Right cardiac atrium (tissue), 5 donors: Measurements from ENCODE around the gene ST8SIA6. TPM values are rescaled to one million over a fixed set of nuclear protein-coding genes. Genes with fewer than 3 reads are reported as not detected.

ENCODE experiments used
- ATAC-seq, 2 donors: fragments of 200-7000 bp; cut with Tn5 transposase; one replicate each; pipeline versions ENCODE4 v1.8.0 to v1.9.1; 2020; ENCODE audit warnings: moderate library complexity in 2 of 2, mild to moderate bottlenecking in 1 of 2
- DNase-seq, 3 donors: peaks; one replicate each; pipeline ENCODE4 v3.0.0-alpha.2; 2020
- H3K27ac ChIP-seq: one replicate; pipeline ENCODE4 v1.5.1; 2013; ENCODE audit warnings: mild to moderate bottlenecking, low read length, control low read depth, moderate library complexity
- H3K27me3 ChIP-seq: one replicate; pipeline ENCODE4 v1.6.1; 2013; ENCODE audit not compliant: control insufficient read depth, insufficient read depth
- H3K4me1 ChIP-seq: one replicate; pipeline ENCODE4 v1.6.1; 2013; ENCODE audit warnings: low read length; ENCODE audit not compliant: control insufficient read depth, insufficient read depth
- H3K4me3 ChIP-seq: one replicate; pipeline ENCODE4 v1.5.1; 2013; ENCODE audit warnings: low read length, control low read depth
- H3K9me3 ChIP-seq: one replicate; pipeline ENCODE4 v1.6.1; 2013; ENCODE audit warnings: low read length; ENCODE audit not compliant: control insufficient read depth
- WGBS: extraction: QIAGEN DNeasy Blood & Tissue Kit; methylation state at CpG from one replicate; pipeline ENCODE4 v1.1.7; 2013; 5-methylcytosine and 5-hydroxymethylcytosine counted together
- intact Hi-C, 4 donors: fragments of 100-400 bp; cut with DNase I; formaldehyde crosslinking; loops; one replicate each; pipeline versions ENCODE4 v1.11.0 to v1.14.0; 2022 to 2023
- polyA plus RNA-seq: library from polyadenylated mRNA; stranded (reverse); fragments of 200-250 nt; gene quantifications from one replicate; pipeline ENCODE4 v1.2.3, GENCODE V29; 2013
- total RNA-seq, 4 donors: library from RNA; stranded (reverse); fragmentation: NEBNext Ultra II Directional; extraction: Animal tissue kit (Norgen Biotek cat#: 25700); gene quantifications; one replicate each; pipeline ENCODE4 v1.2.1, GENCODE V29; 2021
- donor health status: healthy with polysubstance abuse.
- donor health status: DM: no; HTN: yes; CAD: no.
- donor health status: DM: no; HTN: no; CAD: no.
- donor health status: DM: no; HTN: yes; CAD: no; lungs with severe emphysema.
- donor health status: DM: yes; HTN: yes; CAD: no.

ST8SIA6 gene
- total and polyA plus RNA-seq, 5 donors, result 1.7 to 20.0 (median 10.9) TPM

- H3K4me1 ChIP-seq, result no peaks in the 10 kb centered on the region
- no peaks in the 10 kb centered on the region for H3K27me3 ChIP-seq
- intact Hi-C loops, result no loop called here
- 63% methylated on average over 2 of the region's 2 CpGs for WGBS
- H3K27ac ChIP-seq, result no peak overlapping the region
- no peak for DNase-seq
- no peak for ATAC-seq
- no peak overlapping the region for H3K4me3 ChIP-seq
- H3K9me3 ChIP-seq, result no peaks in the 10 kb centered on the region
Measured at GRCh38 chr10:17356820-17357219, 97.6 kb downstream of the ST8SIA6 start.

GRCh38 chr10:17354781-17355180 lies 99.6 kb downstream of the ST8SIA6 start:
- no peaks in the 10 kb centered on the region for H3K27me3 ChIP-seq
- DNase-seq, result no peak
- H3K4me1 ChIP-seq, result no peaks in the 10 kb centered on the region
- ATAC-seq, result no peak
- H3K27ac ChIP-seq, result no peak overlapping the region
- H3K4me3 ChIP-seq, result no peak overlapping the region
- H3K9me3 ChIP-seq, result no peaks in the 10 kb centered on the region
- intact Hi-C loops, result no loop called here
- 43% methylated on average over 5 of the region's 5 CpGs for WGBS

DNA sequence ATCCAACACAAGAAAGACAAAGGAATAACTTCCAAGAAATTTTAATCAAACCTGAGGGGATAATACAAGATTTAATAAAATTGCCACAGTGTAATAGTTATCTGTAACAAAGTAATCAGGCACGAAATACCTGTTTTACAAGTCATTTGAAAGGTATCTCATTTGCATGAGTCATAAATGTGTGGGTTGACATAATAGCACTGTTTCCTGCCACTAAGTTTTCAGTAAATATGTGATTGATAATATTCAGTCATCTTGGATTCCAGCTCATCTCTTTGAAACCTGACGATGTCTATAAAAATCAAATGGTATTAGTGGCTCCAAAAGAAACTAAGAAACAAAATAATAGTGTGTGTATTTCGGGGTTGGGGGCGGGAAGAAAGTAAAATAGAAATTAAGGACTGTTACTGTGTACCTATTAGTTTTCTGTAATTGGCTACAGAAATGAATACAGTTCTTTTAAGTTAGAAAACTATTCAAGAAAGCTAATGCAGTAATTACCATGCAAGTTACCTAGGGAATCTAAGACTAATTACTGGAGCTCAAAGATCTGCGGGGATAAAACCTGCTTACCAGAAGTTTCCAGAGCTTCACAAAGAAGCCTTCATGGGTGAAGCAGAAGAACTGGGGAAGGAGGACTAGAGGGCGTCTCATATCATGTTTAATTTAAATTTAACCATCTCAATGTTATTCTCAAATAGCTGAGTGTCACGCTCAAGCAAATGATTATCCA lies 100.7 kb downstream of the ST8SIA6 start:
- H3K27me3 ChIP-seq, result no peaks in the 10 kb centered on the region
- DNase-seq (no peak), ATAC-seq (no peak)
- 88% methylated on average over 7 of the region's 7 CpGs for WGBS
- H3K4me1 ChIP-seq, result no peaks in the 10 kb centered on the region
- intact Hi-C loops, result no loop called here
- no peak overlapping the region for H3K27ac ChIP-seq
- no peak overlapping the region for H3K4me3 ChIP-seq
- no peaks in the 10 kb centered on the region for H3K9me3 ChIP-seq

DNA sequence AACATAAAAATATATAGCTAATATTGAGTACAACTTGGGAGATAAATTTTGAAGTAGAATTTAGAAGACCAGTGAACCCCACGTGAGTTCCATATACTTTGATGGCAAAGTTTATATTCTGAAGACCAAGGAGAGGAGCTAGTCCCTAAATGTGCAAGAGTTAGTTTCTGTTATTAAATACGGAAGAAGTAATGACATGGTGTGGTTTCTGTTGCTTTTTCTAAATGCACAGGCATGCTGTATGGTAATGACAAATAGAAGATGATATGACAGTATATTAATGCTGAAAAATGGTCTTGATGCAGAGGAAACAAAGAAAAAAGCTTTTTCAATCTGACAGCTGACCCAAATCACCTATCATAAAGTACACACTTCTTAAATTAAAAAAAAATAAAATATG lies 101.8 kb downstream of the ST8SIA6 start:
- no peaks in the 10 kb centered on the region for H3K9me3 ChIP-seq
- no peaks in the 10 kb centered on the region for H3K27me3 ChIP-seq
- intact Hi-C loops, result no loop called here
- no peak overlapping the region for H3K4me3 ChIP-seq
- 89% methylated on average over 2 of the region's 2 CpGs for WGBS
- ATAC-seq (no peak), DNase-seq (no peak)
- H3K4me1 ChIP-seq, result no peaks in the 10 kb centered on the region
- H3K27ac ChIP-seq, result no peak overlapping the region

GRCh38 chr10:17351506-17351905 lies 102.9 kb downstream of the ST8SIA6 start:
- Histone ChIP-seq H3K27ac (no peak overlapping the region), H3K4me3 (no peak overlapping the region), H3K9me3 (no peaks in the 10 kb centered on the region), H3K4me1 (no peaks in the 10 kb centered on the region), H3K27me3 (no peaks in the 10 kb centered on the region)
- ATAC-seq (no peak), DNase-seq (no peak)
- intact Hi-C loops, result no loop called here
- WGBS, result 79% methylated on average over 1 of the region's 1 CpG

DNA sequence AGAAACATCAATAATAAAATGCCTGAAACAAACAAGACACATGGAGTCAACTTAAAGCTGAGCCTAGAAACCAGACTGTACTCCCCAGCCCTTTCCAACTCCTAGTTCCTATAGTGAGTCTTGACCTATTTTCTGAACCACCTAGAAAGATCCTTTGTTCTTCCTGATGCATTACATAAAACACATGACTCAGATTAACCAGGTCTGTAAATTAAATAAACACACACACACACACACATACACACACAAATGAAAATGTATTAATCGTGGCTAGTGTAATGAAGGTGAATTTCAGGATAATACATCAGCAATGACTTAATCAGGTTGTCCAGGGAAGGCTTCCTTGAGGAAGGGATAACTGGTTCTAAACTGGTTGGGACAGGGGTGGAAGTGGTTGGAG lies 104.7 kb downstream of the ST8SIA6 start:
- no peaks in the 10 kb centered on the region for H3K9me3 ChIP-seq
- intact Hi-C loops, result no loop called here
- no peak overlapping the region for H3K27ac ChIP-seq
- no peak overlapping the region for H3K4me3 ChIP-seq
- no peak for ATAC-seq
- no peak for DNase-seq
- H3K27me3 ChIP-seq, result no peaks in the 10 kb centered on the region
- no peaks in the 10 kb centered on the region for H3K4me1 ChIP-seq
- WGBS, result 94% methylated on average over 1 of the region's 1 CpG

GRCh38 chr10:17348501-17349349 lies 105.7 kb downstream of the ST8SIA6 start:
- 31% methylated on average over 21 of the region's 21 CpGs for WGBS
- ATAC-seq, result peak; percentile 89 to 97
- peak; percentile 81 to 88 (median 85) for DNase-seq
- H3K4me1 ChIP-seq, result no peaks in the 10 kb centered on the region
- intact Hi-C loops, result no loop called here
- no peaks in the 10 kb centered on the region for H3K9me3 ChIP-seq
- H3K27ac ChIP-seq, result no peak overlapping the region
- H3K27me3 ChIP-seq, result no peaks in the 10 kb centered on the region
- H3K4me3 ChIP-seq, result peak overlapping the region; percentile 25

GRCh38 chr10:17348011-17348500 lies 106.3 kb downstream of the ST8SIA6 start:
- Histone ChIP-seq H3K27ac (no peak overlapping the region), H3K9me3 (no peaks in the 10 kb centered on the region), H3K4me3 (no peak overlapping the region), H3K4me1 (no peaks in the 10 kb centered on the region), H3K27me3 (no peaks in the 10 kb centered on the region)
- 32% methylated on average over 4 of the region's 4 CpGs for WGBS
- intact Hi-C loops, result no loop called here
- ATAC-seq (no peak), DNase-seq (no peak)

- DNase-seq (no peak), ATAC-seq (no peak)
- 75% methylated on average over 4 of the region's 4 CpGs for WGBS
- Histone ChIP-seq H3K27me3 (no peaks in the 10 kb centered on the region), H3K27ac (no peak overlapping the region), H3K4me3 (no peak overlapping the region), H3K4me1 (no peaks in the 10 kb centered on the region), H3K9me3 (peaks cover 2% of the 10 kb centered on the region)
- intact Hi-C loops, result no loop called here
Measured at GRCh38 chr10:17344206-17344605, 110.2 kb downstream of the ST8SIA6 start.

- WGBS, result 78% methylated on average over 3 of the region's 3 CpGs
- ATAC-seq, result no peak
- intact Hi-C loops, result no loop called here
- Histone ChIP-seq H3K4me3 (no peak overlapping the region), H3K4me1 (no peaks in the 10 kb centered on the region), H3K9me3 (peaks cover 2% of the 10 kb centered on the region), H3K27ac (no peak overlapping the region), H3K27me3 (no peaks in the 10 kb centered on the region)
- no peak for DNase-seq
Measured at GRCh38 chr10:17343118-17343517, 111.3 kb downstream of the ST8SIA6 start.

GRCh38 chr10:17340144-17340829 lies 114.1 kb downstream of the ST8SIA6 start:
- DNase-seq (no peak), ATAC-seq (no peak)
- H3K9me3 ChIP-seq, result peaks cover 2% of the 10 kb centered on the region
- intact Hi-C loops, result no loop called here
- no peak overlapping the region for H3K27ac ChIP-seq
- H3K27me3 ChIP-seq, result no peaks in the 10 kb centered on the region
- WGBS, result 85% methylated on average over 13 of the region's 13 CpGs
- no peak overlapping the region for H3K4me3 ChIP-seq
- no peaks in the 10 kb centered on the region for H3K4me1 ChIP-seq
